GM12873 (cell line): ENCODE data around the gene USP17L26.
"Not testable (repeated sequence)": the region's sequence is repeated elsewhere in the genome, so short reads cannot be mapped to it uniquely, and the experiment has no call there.

Experiments
- TF ChIP-seq, protein P1 (sequence below): IDR thresholded peaks from 2 replicates; pipeline ENCODE4 v1.5.1; 2012; ENCODE audit warnings: low read depth, mild to moderate bottlenecking, moderate library complexity, low read length, control low read depth; ENCODE audit not compliant: insufficient read depth; ENCODE audit errors: missing control alignments

The USP17L26 gene

DNA sequence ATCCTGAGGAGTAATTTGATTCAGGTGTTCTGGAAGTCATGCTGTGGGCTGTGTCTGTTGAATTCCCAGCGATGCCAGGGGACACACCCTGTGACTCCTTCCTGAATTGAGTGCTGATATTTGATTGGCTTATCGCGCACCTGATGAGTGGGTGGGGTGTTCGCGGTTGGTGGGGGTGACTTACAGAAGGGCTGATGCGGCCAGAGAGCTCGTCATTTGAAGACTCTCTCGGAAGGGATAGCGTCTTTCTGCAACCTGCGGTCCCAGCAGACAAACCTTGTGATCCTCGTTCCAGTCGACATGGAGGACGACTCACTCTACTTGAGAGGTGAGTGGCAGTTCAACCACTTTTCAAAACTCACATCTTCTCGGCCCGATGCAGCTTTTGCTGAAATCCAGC is 28.4 kb downstream of the USP17L26 start, which contains the start of gene USP17L30:
TSS of gene USP17L30 (plus strand) at position 301 of the 400 bp plus-strand sequence. CDS start at position 301, 0 bp downstream.
- TF ChIP-seq, protein P1, sequence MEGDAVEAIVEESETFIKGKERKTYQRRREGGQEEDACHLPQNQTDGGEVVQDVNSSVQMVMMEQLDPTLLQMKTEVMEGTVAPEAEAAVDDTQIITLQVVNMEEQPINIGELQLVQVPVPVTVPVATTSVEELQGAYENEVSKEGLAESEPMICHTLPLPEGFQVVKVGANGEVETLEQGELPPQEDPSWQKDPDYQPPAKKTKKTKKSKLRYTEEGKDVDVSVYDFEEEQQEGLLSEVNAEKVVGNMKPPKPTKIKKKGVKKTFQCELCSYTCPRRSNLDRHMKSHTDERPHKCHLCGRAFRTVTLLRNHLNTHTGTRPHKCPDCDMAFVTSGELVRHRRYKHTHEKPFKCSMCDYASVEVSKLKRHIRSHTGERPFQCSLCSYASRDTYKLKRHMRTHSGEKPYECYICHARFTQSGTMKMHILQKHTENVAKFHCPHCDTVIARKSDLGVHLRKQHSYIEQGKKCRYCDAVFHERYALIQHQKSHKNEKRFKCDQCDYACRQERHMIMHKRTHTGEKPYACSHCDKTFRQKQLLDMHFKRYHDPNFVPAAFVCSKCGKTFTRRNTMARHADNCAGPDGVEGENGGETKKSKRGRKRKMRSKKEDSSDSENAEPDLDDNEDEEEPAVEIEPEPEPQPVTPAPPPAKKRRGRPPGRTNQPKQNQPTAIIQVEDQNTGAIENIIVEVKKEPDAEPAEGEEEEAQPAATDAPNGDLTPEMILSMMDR: not testable (repeated sequence)

DNA sequence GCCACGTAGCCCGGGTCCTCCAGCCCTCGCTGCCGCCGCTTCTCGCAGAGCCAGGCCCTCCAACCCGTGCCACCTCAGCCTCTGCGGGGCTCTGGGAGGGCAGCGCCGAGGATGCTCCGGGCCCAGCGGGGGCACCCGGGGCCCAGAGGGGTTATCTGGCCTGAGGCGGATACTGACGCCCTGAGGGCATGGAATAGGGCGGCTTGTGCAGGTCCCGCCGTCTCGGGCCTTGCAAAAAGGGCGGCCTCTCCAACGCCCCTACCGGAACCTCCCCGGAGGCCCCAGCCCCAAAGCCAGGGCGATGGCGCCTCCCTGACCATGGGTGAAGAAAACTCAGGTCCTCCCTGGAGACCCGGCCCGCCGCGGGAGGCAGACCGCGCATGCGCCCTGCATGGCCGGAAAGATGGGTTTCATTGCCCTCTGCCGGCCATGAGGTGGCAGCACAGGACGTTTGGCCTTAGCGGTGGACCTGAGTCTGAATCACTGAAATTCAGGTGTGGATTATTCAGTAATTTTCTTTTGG is 46.6 kb downstream of the USP17L26 start:
- TF ChIP-seq, protein P1: peak; percentile 24

- TF ChIP-seq, protein P1: no peak
Measured at GRCh38 chr4:9384126-9384525, 49.7 kb downstream of the USP17L26 start.
